GM23338 (cell line): ENCODE measurements around the gene EMSY.

Experiments used
- ETS1 ChIP-seq: IDR thresholded peaks from 2 replicates; pipeline ENCODE4 v1.6.1; 2016; ENCODE audit warnings: antibody characterized with exemption
- EZH2 ChIP-seq: fragments of 200-600 bp; sonication (generic); IDR thresholded peaks from one replicate; pipeline ENCODE4 v1.8.0; 2017; ENCODE audit warnings: antibody characterized with exemption, mild to moderate bottlenecking, low read depth; ENCODE audit not compliant: unreplicated experiment
- EZH2phosphoT487 ChIP-seq: fragments of 200-600 bp; sonication (generic); IDR thresholded peaks from one replicate; pipeline ENCODE4 v1.8.1; 2018; ENCODE audit warnings: antibody characterized with exemption; ENCODE audit not compliant: unreplicated experiment
- NANOG ChIP-seq: IDR thresholded peaks from 2 replicates; pipeline ENCODE4 v1.6.1; 2016; ENCODE audit warnings: antibody characterized with exemption, borderline replicate concordance
- POLR2AphosphoS5 ChIP-seq: IDR thresholded peaks from 2 replicates; pipeline ENCODE4 v1.6.1; 2016; ENCODE audit warnings: antibody characterized with exemption, low read depth
- STAT1 ChIP-seq: IDR thresholded peaks from one replicate; pipeline ENCODE4 v1.6.1; 2016; ENCODE audit warnings: antibody characterized with exemption; ENCODE audit not compliant: unreplicated experiment
- ZNF331 ChIP-seq: fragments of 250-450 bp; sonication (Bioruptor Pico); IDR thresholded peaks from 2 replicates; pipeline ENCODE4 v1.5.0; 2020; ENCODE audit warnings: low read depth, mild to moderate bottlenecking, moderate library complexity
- TF ChIP-seq, protein P1 (sequence below), 2 experiments: fragments of 200-600 bp in 1 of 2; sonication (generic) in 1 of 2; conservative IDR thresholded peaks; 2 replicates each; pipeline versions ENCODE4 v1.5.1 to v1.6.1; 2016 to 2017; ENCODE audit warnings: antibody characterized with exemption in 2 of 2, low read depth in 2 of 2, mild to moderate bottlenecking in 2 of 2, moderate library complexity in 1 of 2
- TF ChIP-seq, protein P2 (sequence below): IDR thresholded peaks from one replicate; pipeline ENCODE4 v1.6.1; 2018; ENCODE audit warnings: antibody characterized with exemption; ENCODE audit not compliant: unreplicated experiment

GRCh38 chr11:76459846-76460245, 15.0 kb downstream of the EMSY start:
- TF ChIP-seq EZH2 = no peak
- TF ChIP-seq, protein P1, sequence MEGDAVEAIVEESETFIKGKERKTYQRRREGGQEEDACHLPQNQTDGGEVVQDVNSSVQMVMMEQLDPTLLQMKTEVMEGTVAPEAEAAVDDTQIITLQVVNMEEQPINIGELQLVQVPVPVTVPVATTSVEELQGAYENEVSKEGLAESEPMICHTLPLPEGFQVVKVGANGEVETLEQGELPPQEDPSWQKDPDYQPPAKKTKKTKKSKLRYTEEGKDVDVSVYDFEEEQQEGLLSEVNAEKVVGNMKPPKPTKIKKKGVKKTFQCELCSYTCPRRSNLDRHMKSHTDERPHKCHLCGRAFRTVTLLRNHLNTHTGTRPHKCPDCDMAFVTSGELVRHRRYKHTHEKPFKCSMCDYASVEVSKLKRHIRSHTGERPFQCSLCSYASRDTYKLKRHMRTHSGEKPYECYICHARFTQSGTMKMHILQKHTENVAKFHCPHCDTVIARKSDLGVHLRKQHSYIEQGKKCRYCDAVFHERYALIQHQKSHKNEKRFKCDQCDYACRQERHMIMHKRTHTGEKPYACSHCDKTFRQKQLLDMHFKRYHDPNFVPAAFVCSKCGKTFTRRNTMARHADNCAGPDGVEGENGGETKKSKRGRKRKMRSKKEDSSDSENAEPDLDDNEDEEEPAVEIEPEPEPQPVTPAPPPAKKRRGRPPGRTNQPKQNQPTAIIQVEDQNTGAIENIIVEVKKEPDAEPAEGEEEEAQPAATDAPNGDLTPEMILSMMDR (conservative IDR thresholded peaks at IDR 0.05; ENCODE audit: low read depth in 2 of 2) = no peak
- TF ChIP-seq ETS1 = no peak
- no peak for TF ChIP-seq EZH2phosphoT487
- no peak for TF ChIP-seq POLR2AphosphoS5
- TF ChIP-seq, protein P2, sequence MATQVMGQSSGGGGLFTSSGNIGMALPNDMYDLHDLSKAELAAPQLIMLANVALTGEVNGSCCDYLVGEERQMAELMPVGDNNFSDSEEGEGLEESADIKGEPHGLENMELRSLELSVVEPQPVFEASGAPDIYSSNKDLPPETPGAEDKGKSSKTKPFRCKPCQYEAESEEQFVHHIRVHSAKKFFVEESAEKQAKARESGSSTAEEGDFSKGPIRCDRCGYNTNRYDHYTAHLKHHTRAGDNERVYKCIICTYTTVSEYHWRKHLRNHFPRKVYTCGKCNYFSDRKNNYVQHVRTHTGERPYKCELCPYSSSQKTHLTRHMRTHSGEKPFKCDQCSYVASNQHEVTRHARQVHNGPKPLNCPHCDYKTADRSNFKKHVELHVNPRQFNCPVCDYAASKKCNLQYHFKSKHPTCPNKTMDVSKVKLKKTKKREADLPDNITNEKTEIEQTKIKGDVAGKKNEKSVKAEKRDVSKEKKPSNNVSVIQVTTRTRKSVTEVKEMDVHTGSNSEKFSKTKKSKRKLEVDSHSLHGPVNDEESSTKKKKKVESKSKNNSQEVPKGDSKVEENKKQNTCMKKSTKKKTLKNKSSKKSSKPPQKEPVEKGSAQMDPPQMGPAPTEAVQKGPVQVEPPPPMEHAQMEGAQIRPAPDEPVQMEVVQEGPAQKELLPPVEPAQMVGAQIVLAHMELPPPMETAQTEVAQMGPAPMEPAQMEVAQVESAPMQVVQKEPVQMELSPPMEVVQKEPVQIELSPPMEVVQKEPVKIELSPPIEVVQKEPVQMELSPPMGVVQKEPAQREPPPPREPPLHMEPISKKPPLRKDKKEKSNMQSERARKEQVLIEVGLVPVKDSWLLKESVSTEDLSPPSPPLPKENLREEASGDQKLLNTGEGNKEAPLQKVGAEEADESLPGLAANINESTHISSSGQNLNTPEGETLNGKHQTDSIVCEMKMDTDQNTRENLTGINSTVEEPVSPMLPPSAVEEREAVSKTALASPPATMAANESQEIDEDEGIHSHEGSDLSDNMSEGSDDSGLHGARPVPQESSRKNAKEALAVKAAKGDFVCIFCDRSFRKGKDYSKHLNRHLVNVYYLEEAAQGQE = no peak
- TF ChIP-seq NANOG = no peak
- no peak for TF ChIP-seq ZNF331
- TF ChIP-seq STAT1 = no peak
